ENCODE measurements around the gene BIRC6.

BIRC6 gene

GRCh38 chr2:32372519-32373182 lies 15.8 kb downstream of the BIRC6 start:
- DNase-seq: no peak

GRCh38 chr2:32375228-32375892 lies 18.5 kb downstream of the BIRC6 start:
- no peak for DNase-seq

- DNase-seq: no peak
Observed at GRCh38 chr2:32376756-32377155, 19.9 kb downstream of the BIRC6 start.

- DNase-seq: no peak
Observed at GRCh38 chr2:32377928-32378327, 21.1 kb downstream of the BIRC6 start.

- no peak for DNase-seq
Observed at GRCh38 chr2:32379352-32379751, 22.5 kb downstream of the BIRC6 start.

- DNase-seq: no peak
Observed at GRCh38 chr2:32383858-32384257, 27.0 kb downstream of the BIRC6 start.

- DNase-seq: no peak
Observed at GRCh38 chr2:32384529-32384928, 27.7 kb downstream of the BIRC6 start.

- DNase-seq: no peak
Observed at GRCh38 chr2:32386739-32387138, 29.9 kb downstream of the BIRC6 start.

GRCh38 chr2:32399221-32399620 lies 42.4 kb downstream of the BIRC6 start:
- DNase-seq: no peak

GRCh38 chr2:32402091-32402490 lies 45.3 kb downstream of the BIRC6 start:
- no peak for DNase-seq

GRCh38 chr2:32403782-32404181 lies 47.0 kb downstream of the BIRC6 start:
- DNase-seq: no peak

GRCh38 chr2:32404691-32405090 lies 47.9 kb downstream of the BIRC6 start:
- DNase-seq: no peak

- DNase-seq: no peak
Observed at GRCh38 chr2:32416519-32416918, 59.7 kb downstream of the BIRC6 start.

GRCh38 chr2:32417659-32418058 lies 60.8 kb downstream of the BIRC6 start:
- DNase-seq: no peak

- no peak for DNase-seq
Observed at GRCh38 chr2:32418778-32419177, 62.0 kb downstream of the BIRC6 start.

GRCh38 chr2:32422133-32422532 lies 65.3 kb downstream of the BIRC6 start:
- no peak for DNase-seq

GRCh38 chr2:32423536-32423935 lies 66.7 kb downstream of the BIRC6 start:
- DNase-seq: no peak

- no peak for DNase-seq
Observed at GRCh38 chr2:32424739-32425138, 67.9 kb downstream of the BIRC6 start.

GRCh38 chr2:32425719-32426141 lies 68.9 kb downstream of the BIRC6 start:
- no peak for DNase-seq

- DNase-seq: no peak
Observed at GRCh38 chr2:32427672-32428610, 71.1 kb downstream of the BIRC6 start.

- no peak for DNase-seq
Observed at GRCh38 chr2:32430804-32431203, 74.0 kb downstream of the BIRC6 start.

GRCh38 chr2:32436150-32436549 lies 79.3 kb downstream of the BIRC6 start:
- no peak for DNase-seq

GRCh38 chr2:32442020-32442467 lies 85.2 kb downstream of the BIRC6 start:
- no peak for DNase-seq

Data from T-helper 9 cell (primary cell).